OCI-LY3 (cell line): Measurements from ENCODE around the gene KCNJ18.
"Not testable (repeated sequence)": the region's sequence is repeated elsewhere in the genome, so short reads cannot be mapped to it uniquely, and the experiment has no call there.

ENCODE experiments used
- H2AFZ ChIP-seq: fragments of 200-600, 300-600 bp; shearing (Covaris generic); 2 replicates; pipeline ENCODE4 v1.6.0; 2014; ENCODE audit warnings: antibody characterized with exemption, low read depth, low read length
- H3K27ac ChIP-seq: fragments of 200-600, 300-600 bp; sonication (generic); 2 replicates; pipeline ENCODE4 v1.5.1; 2014; ENCODE audit warnings: mild to moderate bottlenecking, low read length, moderate library complexity, mixed read lengths
- H3K27me3 ChIP-seq: fragments of 200-600, 300-600 bp; sonication (generic); 2 replicates; pipeline ENCODE4 v1.6.1; 2014; ENCODE audit warnings: low read depth, low read length, mixed read lengths
- H3K36me3 ChIP-seq: fragments of 200-600, 300-600 bp; sonication (generic); replicated peaks from 2 replicates; pipeline ENCODE3; 2014; ENCODE audit warnings: low read depth, low read length, mixed read lengths
- H3K4me1 ChIP-seq: fragments of 300-600, 200-600 bp; sonication (generic); 2 replicates; pipeline ENCODE4 v1.6.1; 2014; ENCODE audit warnings: low read length, mixed read lengths
- H3K4me2 ChIP-seq: fragments of 200-600, 300-600 bp; sonication (generic); 2 replicates; pipeline ENCODE4 v1.6.1; 2014; ENCODE audit warnings: low read length, mixed read lengths
- H3K4me3 ChIP-seq: fragments of 300-600, 200-600 bp; sonication (generic); 2 replicates; pipeline ENCODE4 v1.5.1; 2014; ENCODE audit warnings: antibody characterized with exemption, mild to moderate bottlenecking, low read length, moderate library complexity
- H3K79me2 ChIP-seq: fragments of 300-600, 200-600 bp; shearing (Covaris generic); 2 replicates; pipeline ENCODE4 v1.6.1; 2014; ENCODE audit warnings: mild to moderate bottlenecking, low read length, mixed read lengths
- H3K9ac ChIP-seq: fragments of 300-600, 200-600 bp; shearing (Covaris generic); 2 replicates; pipeline ENCODE4 v1.6.0; 2014; ENCODE audit warnings: mild to moderate bottlenecking, low read length, moderate library complexity
- H3K9me3 ChIP-seq: fragments of 200-600, 300-600 bp; shearing (Covaris generic); 2 replicates; pipeline ENCODE4 v1.6.1; 2014; ENCODE audit warnings: low read length, mixed read lengths; ENCODE audit not compliant: insufficient read depth
- H4K20me1 ChIP-seq: fragments of 200-600, 300-600 bp; sonication (generic); 2 replicates; pipeline ENCODE4 v1.6.1; 2016; ENCODE audit warnings: low read length, mixed read lengths; ENCODE audit not compliant: insufficient read depth

KCNJ18 gene

GRCh38 chr17:21698437-21699075 lies 6.2 kb downstream of the KCNJ18 start:
- not testable (repeated sequence) for H3K4me3 ChIP-seq, H3K36me3 ChIP-seq, H3K9ac ChIP-seq, H3K4me2 ChIP-seq, H3K9me3 ChIP-seq, H4K20me1 ChIP-seq, H3K27me3 ChIP-seq, H3K79me2 ChIP-seq, H3K27ac ChIP-seq, H3K4me1 ChIP-seq, H2AFZ ChIP-seq

GRCh38 chr17:21699124-21699523 lies 6.8 kb downstream of the KCNJ18 start:
- not testable (repeated sequence) for H2AFZ ChIP-seq, H4K20me1 ChIP-seq, H3K4me1 ChIP-seq, H3K79me2 ChIP-seq, H3K36me3 ChIP-seq, H3K27ac ChIP-seq, H3K4me2 ChIP-seq, H3K9ac ChIP-seq, H3K27me3 ChIP-seq, H3K9me3 ChIP-seq, H3K4me3 ChIP-seq

- H3K4me2 ChIP-seq, H3K79me2 ChIP-seq, H2AFZ ChIP-seq, H4K20me1 ChIP-seq, H3K9ac ChIP-seq, H3K36me3 ChIP-seq, H3K4me3 ChIP-seq, H3K27me3 ChIP-seq, H3K4me1 ChIP-seq, H3K27ac ChIP-seq, H3K9me3 ChIP-seq: not testable (repeated sequence)
These were observed 7.4 kb downstream of the KCNJ18 start for GRCh38 chr17:21699573-21700236.

GRCh38 chr17:21701090-21701489 lies 8.8 kb downstream of the KCNJ18 start:
- H3K4me1 ChIP-seq, H3K36me3 ChIP-seq, H3K9ac ChIP-seq, H3K27me3 ChIP-seq, H3K4me3 ChIP-seq, H3K79me2 ChIP-seq, H2AFZ ChIP-seq, H3K9me3 ChIP-seq, H3K4me2 ChIP-seq, H4K20me1 ChIP-seq, H3K27ac ChIP-seq: not testable (repeated sequence)

- not testable (repeated sequence) for H3K27me3 ChIP-seq, H3K4me1 ChIP-seq, H4K20me1 ChIP-seq, H3K27ac ChIP-seq, H3K4me3 ChIP-seq, H3K4me2 ChIP-seq, H2AFZ ChIP-seq, H3K9ac ChIP-seq, H3K79me2 ChIP-seq, H3K36me3 ChIP-seq, H3K9me3 ChIP-seq
These were observed 9.7 kb downstream of the KCNJ18 start for GRCh38 chr17:21702029-21702428.

- H3K36me3 ChIP-seq, H3K4me3 ChIP-seq, H4K20me1 ChIP-seq, H2AFZ ChIP-seq, H3K9ac ChIP-seq, H3K4me2 ChIP-seq, H3K9me3 ChIP-seq, H3K79me2 ChIP-seq, H3K27me3 ChIP-seq, H3K4me1 ChIP-seq, H3K27ac ChIP-seq: not testable (repeated sequence)
These were observed 10.2 kb downstream of the KCNJ18 start for GRCh38 chr17:21702521-21702920.

GRCh38 chr17:21702940-21703640 lies 10.8 kb downstream of the KCNJ18 start:
- not testable (repeated sequence) for H3K4me3 ChIP-seq, H3K4me2 ChIP-seq, H3K79me2 ChIP-seq, H3K9ac ChIP-seq, H4K20me1 ChIP-seq, H3K4me1 ChIP-seq, H3K36me3 ChIP-seq, H3K27me3 ChIP-seq, H3K27ac ChIP-seq, H3K9me3 ChIP-seq, H2AFZ ChIP-seq

- H3K4me3 ChIP-seq, H3K36me3 ChIP-seq, H3K4me2 ChIP-seq, H2AFZ ChIP-seq, H3K79me2 ChIP-seq, H3K9ac ChIP-seq, H3K27ac ChIP-seq, H3K27me3 ChIP-seq, H3K9me3 ChIP-seq, H4K20me1 ChIP-seq, H3K4me1 ChIP-seq: not testable (repeated sequence)
These were observed 11.9 kb downstream of the KCNJ18 start for GRCh38 chr17:21703891-21704872.
